ENCODE data around the gene WDHD1.
"Not testable (repeated sequence)": the region's sequence is repeated elsewhere in the genome, so short reads cannot be mapped to it uniquely, and the experiment has no call there.

Gene WDHD1

DNA sequence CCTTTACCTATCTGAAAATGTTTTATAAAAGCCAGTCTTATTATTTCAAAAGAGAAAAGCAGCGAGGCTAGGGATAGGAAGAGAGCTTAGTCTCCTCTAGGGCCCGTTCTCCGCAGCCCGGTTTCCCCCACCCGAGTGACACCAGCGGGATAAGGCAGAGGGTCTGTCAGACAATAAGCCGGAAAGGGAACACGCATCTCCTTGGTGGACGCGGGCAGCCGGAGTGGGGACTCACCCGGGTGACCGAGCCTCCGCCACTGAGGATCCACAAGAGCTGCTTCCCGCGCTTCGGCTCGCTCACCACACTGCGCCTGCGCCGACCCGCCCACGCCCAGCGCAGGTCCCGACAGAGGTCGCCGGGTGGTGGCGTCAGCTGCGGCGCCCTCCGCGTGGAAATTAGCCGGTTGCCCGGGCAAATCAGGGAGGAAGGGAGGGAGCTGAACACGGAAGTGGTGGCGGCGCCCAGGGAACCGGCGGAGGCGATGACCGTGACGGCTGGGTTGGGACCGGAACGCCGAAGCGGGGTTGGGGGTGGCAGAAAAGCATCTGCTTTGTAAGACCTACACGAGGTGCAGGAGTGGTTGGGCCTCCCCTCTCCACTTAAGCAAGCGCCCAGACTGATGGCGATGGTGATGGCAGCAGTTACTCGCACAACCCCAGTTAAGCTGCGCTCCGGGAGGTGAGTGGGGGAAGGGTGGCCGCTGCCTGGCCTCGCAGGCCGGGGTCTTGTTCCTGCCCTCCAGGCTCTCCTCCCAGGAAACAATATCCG lies at the start of gene WDHD1, which contains the start of gene SOCS4:
TSS of gene WDHD1 (minus strand) at position 307 of the 769 bp plus-strand sequence. CDS start 312 bp downstream, outside the sequence.
TSS of gene SOCS4 (plus strand) at position 444 of the 769 bp plus-strand sequence. CDS start 15,806 bp downstream, outside the sequence.
- DNase-seq: peak; percentile 95

DNA sequence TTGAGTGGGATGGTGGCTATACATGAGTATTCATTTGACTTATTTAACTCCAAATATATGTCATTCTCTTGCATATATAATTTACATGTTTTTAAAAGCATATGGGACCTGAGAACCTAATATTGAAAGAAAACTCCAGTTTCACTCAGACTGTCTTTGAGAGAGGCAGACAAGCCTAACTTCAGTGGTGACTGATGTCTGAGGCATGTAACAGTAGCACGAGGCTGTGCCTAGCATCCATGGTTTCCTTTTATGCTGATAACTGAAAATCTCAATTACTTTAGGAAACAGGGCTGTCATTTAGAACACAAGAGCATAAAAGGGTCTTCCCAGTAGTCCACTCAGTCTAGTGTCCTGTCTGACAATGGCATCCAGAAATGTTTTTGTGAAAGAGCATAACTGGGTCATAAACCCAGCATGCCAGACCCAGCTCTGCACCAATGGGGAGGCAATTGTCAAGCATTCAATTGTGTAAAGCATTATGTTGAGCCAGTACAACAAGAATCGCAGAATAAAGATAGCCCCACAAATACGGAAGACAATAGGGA lies 48.8 kb upstream of the WDHD1 start:
- no peak for DNase-seq

DNA sequence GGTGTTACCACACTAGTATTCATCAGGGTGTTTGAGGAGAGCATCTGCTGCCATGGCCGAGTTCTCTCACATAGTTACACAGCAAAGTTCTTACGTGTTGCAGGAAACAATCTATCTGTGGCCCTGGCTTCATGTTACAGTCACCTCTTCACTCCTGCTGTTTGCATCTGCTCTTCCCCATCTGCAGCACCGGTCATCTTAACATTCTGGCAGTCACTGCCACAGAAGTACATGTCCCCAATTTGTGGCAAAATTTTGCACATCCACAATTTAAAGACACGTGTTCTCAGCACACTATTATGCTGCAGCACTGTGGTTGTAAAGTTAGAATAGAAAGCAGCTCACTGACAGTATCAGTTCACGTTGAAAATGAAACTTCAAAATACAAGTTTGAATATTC lies 47.8 kb upstream of the WDHD1 start:
- peak; percentile 16 for DNase-seq

DNA sequence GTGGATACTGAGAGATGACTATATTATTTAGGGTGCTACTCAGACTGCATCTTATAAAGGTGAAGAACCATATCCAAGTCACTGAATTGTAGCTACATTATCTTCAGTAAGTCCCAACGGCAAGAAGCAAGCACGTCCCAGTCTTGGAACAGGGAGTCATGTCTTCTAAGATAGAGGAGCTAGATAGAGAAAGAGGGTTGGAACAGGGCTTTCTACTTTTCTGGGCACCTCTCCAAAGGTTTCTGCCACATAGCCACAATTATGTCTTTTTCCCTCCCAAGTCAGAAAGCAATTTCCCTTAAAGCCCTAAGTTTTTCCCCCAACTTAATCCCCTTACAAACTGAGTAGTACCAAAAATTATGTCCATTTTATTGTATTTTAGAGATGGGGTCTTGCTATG lies 47.0 kb upstream of the WDHD1 start:
- no peak for DNase-seq

- peak; percentile 42 for DNase-seq
Observed at GRCh38 chr14:55071870-55072640, 45.2 kb upstream of the WDHD1 start.

- no peak for DNase-seq
Observed at GRCh38 chr14:55070981-55071411, 44.1 kb upstream of the WDHD1 start.

DNA sequence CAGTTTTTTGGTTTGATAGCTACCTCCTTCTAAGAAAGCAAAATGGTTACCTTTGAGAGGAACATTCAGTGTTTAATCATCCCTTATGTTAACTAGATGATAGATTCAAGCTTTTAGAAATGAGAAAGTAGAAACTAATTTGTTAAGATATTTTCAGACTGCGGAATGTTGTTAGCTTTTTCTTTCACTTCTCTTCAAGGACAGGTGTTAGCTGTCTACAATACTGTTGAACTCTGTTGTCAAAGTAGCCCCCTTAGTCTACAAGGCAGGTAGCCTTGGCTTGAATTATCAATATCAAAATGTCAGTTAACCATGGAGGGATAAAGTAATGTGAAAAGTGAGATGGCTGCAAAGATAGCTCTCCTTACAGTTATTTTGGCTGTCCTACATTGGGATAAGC lies 39.3 kb upstream of the WDHD1 start:
- DNase-seq: no peak

GRCh38 chr14:55065411-55065810 lies 38.5 kb upstream of the WDHD1 start:
- DNase-seq: no peak

- DNase-seq: not testable (repeated sequence)
Observed at GRCh38 chr14:55064896-55065295, 38.0 kb upstream of the WDHD1 start.

GRCh38 chr14:55062517-55063351 lies 35.8 kb upstream of the WDHD1 start:
- no peak for DNase-seq

DNA sequence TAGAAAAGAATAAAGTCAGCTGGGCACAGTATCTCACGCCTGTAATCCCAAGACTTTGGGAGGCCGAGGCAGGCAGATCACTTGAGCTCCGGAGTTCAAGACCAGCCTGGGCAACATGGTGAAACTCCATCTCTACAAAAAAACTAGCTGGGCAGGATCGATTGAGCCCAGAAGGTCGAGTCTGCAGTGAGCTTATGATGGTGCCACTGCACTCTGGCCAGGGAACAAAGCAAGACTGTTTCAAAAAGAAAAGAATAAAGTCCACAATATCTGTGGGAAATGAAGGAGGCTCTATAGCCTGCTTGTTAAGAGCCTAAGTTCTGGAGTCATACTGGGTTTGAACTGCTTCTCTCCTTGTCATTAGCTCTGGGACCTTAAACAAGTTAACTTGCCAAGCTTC lies 32.4 kb upstream of the WDHD1 start:
- DNase-seq: no peak

DNA sequence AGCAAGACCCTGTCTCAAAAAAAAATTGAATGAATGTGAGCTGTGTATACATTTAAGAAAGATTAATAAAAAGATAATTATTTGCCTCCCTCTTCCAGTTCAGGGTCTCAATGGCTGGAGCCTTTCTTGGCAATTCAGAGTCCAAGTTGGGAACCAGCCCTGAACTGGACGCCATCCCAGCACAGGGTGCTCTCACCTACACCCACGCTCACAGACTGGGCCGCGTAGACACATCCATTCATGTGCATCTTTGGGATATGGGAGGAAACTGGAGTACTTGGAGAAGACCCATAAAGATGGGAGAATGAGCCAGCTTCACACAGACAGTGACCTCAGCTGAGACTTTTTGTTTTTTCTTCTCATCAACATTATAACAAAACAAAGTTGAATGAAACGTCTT lies 31.0 kb upstream of the WDHD1 start:
- no peak for DNase-seq

DNA sequence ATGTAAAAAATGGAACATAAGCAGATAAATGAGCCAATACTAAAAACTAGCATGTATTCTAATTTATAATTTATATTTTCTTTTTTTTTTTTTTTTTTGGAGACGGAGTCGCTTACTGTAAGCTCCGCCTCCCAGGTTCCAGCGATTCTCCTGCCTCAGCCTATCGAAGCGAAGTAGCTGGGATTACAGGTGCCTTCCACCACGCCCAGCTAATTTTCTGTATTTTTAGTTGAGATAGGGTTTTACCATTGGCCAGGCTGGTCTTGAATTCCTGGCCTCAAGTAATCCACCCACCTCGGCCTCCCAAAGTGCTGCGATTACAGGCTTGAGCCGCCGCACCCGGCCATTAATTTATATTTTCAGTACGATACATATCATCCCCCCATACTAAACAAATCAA lies 27.2 kb upstream of the WDHD1 start:
- no peak for DNase-seq

DNA sequence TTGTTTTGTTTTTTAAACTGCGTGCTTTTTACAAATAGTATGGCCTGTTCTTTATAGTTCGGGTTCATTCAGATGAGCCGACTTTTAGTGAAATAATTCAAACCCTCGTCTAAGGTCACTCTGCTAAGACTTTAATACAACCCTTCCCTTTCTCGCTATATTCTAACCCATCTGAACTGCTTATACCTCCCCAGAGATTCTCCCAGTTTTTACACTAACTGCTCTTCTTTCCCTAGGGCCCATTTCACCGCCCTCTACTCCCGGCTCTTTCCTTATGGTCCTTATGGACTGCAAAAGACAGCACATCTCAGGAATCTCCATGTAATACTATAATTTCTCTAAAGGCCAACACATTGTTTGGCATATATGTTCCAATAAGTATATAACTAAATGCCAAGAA lies 26.6 kb upstream of the WDHD1 start:
- no peak for DNase-seq

GRCh38 chr14:55053018-55053417 lies 26.1 kb upstream of the WDHD1 start:
- no peak for DNase-seq

DNA sequence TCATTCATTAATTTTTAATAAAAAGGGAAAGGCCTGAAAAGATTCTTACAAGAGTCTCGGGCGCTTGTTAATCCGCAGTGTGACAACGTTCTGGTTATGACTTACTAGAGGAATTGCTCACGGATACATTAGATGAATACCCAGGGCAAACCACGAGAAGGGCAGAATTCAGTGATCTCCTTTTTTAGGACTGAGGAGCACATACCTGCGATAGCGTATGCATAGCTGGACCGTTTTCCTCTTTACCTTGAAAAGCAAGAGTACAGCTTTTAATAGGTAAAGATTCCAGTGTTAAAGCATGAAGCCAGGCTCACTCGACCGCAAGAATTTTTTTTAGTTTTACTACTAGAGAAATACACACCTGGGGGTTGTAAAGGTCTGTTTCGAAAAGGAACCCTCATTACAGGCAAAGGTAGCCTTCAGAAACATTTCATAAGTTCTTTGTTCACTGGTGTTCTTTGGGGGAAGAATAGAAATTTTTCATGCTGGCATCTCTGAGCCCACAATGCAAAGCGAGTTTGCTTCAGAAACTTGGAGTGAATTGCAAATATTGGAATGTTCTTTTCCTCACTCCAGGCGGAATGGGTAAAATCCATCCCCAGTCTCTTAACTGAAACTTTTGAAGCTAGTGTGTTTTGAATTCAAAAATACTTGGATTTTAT lies 25.5 kb upstream of the WDHD1 start:
- DNase-seq: no peak

GRCh38 chr14:55051423-55052268 lies 24.7 kb upstream of the WDHD1 start, which contains the start of gene MAPK1IP1L:
MAPK1IP1L (plus strand) TSS chr14:55051647; CDS start chr14:55061684, 10,037 bp downstream.
- peak; percentile 91 for DNase-seq

GRCh38 chr14:55051165-55051422 lies 24.2 kb upstream of the WDHD1 start:
- no peak for DNase-seq

DNA sequence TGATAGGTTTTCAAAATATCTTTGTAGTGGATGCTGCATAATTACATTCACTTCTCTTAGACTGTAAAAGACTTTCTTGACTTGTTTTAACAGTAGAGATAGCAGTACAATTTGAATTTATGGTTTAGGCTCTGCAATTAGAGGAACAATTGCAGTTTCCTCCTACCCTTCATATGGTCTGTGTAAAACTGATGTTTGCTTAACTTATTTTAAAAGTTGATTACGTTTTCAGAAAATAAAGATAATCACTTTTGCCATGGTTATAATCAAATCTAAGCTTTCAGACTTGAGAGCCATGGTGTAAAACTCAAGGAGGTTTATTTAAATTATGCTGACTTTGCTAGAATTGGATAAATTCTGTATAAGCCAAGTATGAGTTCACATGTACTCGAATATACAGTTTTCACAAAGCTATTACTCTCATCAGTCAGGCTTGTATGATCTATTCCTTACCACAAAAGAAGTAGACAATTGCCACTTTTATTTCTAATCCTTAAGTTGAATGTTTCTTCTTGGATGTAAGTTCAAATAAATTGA lies 22.1 kb upstream of the WDHD1 start:
- no peak for DNase-seq

- no peak for DNase-seq
Observed at GRCh38 chr14:55047301-55048053, 20.6 kb upstream of the WDHD1 start.
